T1000 (cell line): ENCODE results near the gene SNAP47.

Source experiments
- DNase-seq: peaks from one replicate; lab custom pipeline; 2025; ENCODE audit warnings: mixed read lengths; lab: John Stamatoyannopoulos, UW

Gene SNAP47

DNA sequence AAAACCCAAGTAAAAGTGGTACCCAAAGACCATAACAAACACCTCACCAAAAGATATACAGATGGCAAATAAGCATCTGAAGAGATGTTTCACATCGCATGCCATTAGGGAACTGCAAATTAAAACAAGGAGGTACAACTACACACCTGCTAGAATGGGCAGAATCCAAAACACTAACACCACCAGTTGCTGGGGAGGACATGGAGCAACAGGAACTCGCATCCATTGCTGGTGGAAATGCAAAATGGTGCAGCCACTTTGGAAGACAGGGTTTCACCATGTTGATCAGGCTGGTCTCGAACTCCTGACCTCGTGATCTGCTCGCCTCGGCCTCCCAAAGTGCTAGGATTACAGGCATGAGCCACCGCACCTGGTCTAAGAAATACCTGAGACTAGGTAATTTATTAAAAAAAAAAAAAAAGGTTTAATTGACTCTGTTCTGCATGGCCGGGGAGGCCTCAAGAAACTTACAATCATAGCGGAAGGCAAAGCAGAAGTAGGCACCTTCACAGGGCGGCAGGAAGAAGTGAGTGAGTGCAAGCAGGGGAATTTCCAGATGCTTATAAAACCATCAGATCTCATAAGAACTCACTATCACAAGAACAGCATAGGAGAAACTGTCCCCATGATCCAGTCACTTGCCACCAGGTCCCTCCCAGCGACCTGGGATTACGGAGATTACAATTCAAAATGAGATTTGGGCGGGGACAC lies 50.0 kb downstream of the SNAP47 start:
- DNase-seq = no peak

DNA sequence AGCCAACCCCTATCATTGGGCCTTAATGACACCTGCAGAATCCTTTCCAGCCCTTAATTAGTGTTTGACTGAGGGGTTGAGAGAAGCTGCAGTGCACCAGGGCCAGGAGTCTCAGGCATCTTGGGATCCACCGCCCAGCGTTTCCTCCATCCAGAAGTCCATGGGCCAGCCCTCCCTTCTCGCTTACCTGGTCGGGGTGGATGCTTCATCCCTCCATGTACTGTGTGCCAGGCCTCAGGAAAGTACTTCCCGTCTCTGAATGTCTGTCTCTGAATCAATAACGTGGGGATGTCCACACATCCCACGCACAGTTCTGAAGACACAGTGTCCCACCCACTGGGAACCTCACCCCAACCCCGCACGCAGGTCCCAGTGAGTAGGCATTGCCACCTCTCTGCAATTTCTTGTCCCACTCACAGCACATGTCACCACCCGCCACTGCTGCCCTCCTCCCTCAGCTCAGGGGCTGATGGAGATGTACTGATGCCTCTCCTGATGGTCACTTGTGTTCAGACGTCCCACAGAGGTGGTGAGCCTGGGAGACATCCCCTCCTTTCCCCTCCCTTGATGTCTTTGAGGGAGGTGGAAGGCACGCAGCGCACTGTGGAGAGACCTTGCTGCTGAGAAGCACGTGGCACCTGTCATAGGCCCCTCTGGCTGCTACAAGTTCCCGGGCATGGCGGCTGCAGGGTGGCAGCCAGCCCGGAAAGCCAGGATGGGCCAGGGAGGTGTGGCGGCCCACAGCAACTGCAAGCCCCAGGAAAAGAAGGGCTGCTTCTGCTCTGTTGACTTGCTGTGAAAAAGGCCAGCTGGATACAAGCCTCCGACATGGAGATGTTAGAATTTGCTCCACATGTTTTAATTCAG lies 50.8 kb downstream of the SNAP47 start:
- no peak for DNase-seq

DNA sequence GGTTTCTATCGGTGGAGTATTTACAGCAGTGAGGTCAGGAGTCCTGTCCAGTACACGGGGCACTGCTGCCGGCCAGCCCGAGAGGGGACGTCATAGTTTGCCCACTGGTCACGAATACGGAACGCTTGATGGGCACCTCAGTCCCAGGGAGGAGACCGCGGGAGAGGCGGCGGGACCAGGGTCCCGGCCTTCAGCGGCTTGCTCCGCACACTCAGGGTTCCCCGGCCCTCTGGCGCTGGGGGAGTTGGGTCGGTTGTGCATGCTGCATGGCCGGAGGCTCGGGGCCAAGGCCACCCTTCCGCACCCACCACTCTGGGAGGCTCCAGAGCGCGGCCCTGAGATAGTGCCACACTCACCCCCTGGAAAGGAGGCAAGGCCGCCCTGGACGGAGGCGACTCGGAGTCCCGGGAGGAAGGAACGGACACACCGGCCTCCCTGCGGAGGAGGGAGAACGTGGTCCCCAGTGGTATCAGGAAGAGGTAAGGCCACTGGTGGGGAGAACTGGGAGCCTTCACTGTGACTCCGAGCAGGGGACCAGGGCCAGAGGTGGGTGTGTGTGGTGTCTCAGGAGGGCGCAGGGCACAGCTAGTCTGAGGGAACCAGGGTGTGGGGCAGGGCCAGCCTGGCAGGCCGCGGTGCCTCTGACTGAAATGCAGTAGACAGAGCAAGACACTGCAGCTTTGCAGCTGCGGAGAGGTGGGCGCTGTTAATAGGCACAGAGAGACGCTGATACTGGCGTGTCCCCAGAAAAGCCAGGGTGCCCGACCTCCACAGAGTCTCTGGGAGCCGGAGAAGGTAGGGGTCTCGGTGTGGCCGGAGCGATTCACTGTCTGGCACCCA lies 51.7 kb downstream of the SNAP47 start:
- no peak for DNase-seq

DNA sequence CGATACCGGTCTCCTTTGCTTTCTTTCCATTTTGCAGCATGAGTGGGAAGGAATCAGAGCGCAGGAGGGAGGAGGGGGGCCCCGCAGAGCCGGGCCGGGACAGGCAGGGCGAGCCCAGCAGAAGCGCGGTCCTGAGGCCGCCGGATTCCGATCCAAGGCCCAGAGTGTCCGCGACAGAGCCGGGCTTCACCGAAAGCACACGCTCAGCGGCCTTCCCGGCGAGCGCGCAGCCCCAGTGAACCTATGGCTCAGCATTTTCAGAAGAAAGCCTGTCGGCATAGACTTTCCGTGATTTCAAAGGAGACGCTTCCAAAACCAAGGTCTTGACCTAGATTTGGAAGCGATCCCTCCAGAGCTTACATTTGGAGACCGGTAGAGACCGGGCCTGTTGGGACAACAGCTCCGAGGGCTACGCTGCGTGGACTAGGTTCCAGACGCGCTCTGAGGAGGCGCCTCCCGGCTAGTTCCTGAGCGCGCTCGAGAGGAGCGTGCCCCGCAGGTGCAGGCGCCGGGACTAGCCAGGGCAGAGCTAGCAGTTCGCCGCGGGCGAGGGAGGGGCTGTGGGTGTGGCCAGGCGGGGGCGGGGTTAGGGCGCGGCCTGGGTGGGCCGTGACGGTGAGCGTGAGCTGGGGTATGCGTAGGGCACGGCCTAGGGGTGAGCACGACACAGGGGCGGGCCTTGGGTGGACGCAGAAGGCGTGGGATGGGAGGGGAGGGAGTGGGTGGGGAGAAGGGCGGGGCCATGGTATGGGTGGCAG lies 52.5 kb downstream of the SNAP47 start:
- peak; percentile 75 for DNase-seq

DNA sequence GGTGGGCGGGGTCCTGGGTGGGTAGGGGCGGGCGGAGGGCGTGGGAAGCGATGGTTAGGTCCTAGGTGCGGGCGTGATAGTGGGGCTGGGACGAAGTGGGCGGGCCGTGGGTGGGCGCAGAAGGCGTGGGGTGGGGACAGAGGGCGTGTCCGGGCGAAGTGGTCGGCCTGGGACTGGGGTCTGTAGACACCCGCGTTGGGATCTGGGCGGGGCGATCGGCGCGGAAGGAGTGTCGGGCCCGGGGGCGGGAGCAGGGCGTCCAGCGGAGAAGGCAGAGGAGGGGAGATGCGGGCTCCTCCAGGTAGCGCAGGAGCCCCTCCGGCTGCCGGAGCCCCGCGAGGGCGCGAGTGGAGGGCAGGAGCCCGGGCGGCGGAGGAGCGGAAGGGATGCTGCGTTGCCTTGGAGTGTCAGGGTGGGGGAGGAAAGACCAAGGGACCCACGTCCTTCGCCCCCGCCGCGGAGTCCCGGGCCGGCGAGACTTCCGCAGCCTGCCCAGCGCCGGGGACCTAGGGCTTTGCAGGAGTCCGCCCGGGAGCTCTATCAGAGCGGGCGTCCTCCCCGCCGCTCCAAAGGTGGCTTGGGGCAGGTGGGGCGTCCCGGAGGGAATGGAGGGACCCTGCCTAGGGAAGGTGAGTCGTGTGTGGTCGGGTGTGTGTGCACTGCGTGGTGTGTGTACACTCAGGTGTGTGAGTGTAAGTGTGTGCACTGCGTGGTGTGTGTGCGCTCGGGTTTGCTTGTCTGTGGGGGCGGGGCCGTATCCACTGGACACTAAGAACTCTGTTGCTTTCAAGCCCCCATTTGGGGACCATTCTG lies 53.2 kb downstream of the SNAP47 start:
- no peak for DNase-seq

DNA sequence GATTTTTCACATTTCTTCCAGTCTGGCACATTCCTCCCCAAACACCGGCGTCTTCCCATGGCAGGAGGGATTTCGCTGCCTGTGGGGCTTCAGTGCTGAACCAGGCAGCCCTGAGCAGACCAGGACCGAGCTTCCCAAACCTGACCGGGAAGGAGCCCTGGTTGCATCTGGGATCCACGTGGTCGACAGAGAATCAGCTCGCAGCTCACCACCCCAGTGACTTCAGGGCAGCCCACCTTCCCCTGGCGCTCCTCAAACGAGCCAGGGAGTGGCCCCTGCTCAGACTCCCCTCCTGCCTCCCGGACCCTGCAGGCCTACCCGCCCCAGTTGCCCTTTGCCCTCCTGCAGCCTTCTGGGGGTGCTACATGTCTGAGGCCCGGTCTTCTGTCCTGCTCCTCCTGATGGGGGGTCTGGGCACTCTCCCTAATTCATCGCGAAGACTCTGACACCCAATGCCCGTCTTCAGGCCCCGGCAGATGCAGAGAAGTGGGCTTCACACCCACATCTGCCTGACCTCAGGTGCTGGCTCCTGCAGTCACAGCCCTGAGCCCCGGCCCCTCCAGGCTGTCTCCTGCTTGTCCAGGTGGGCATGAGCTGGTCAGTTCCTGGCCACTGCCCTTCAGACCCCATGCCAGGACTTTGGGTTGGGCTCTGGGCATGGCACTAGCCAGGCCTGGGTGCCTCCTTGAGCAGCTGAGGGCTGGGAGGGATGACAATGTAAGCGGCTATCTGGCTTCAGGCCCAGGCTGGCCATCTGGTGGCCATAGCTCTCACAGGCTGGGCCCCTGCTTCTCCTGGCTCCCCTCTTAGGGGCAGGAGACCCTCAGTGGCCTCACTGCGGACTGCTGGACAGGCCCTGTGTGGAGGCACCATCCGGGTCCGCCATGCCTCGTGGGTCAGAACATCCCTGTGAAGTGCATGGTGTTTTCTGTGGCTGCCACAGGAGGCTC lies 54.1 kb downstream of the SNAP47 start:
- DNase-seq = no peak

DNA sequence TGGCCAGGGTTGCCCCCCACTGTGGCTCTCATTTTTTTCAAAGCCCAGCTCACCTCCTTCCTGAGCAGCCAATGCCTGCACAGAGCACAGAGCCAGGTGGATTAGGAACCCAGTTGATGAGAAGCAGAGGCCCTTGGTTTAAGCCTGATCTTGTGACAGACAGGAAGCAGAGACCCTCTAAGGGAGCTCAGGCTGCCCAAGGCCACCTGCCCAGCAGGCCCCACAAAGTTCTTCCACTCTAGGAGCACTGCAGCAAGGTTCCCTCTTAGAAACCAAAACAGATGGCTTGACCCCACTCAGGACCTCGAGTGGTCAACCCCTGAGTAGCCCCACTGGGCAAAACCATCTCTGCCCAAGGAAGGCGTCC lies 54.8 kb downstream of the SNAP47 start:
- DNase-seq = no peak

DNA sequence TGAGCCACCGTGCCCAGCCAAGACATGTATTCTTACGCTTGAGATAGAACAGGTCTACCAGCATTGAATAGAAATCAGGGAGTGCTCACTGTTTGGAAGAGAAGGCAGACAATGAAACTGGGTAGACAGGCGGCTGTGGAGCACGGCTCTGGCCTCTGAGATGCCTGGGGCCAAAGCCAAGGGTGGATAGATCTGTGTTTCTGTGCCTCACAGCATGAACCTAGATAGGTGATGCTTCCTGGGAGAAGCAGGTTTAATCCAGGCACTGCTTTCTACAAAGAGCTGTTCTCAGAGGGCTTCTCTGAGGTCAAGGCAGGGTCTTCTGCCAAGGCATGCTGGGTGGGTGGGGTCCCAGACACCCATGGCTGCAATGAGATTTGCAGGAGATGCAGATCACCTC lies 55.6 kb downstream of the SNAP47 start:
- no peak for DNase-seq

DNA sequence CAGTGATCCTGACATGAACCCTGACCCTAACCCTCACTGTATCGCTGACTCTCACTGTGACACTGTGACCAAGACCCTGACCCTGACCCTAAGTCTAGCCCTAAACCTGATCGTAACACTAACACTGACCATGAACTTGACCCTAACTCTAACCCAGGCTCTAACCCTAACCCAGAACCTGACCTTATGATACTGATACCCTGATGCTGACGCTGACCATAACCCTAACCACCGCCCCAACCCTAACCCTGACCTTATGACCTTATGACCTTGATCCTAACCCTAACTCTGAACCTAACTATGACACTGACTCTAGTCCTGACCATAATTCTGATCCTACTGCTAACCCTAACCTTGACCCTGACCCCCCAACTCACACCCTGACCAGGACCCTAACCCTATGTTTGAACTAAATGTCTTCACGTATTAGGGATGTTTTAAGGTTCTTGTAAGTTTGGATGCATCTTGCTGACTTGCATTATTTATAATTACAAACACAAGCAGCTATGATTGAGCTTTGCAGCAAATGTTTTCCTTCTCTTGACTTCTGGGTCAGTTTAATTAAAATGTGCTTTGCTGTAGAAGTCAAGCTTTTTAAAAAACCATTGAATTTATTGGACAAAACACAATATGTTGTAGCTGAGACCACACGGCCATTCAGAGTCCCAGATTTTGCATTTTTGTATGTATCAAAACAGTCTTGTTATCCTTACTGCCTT lies 56.3 kb downstream of the SNAP47 start:
- no peak for DNase-seq

DNA sequence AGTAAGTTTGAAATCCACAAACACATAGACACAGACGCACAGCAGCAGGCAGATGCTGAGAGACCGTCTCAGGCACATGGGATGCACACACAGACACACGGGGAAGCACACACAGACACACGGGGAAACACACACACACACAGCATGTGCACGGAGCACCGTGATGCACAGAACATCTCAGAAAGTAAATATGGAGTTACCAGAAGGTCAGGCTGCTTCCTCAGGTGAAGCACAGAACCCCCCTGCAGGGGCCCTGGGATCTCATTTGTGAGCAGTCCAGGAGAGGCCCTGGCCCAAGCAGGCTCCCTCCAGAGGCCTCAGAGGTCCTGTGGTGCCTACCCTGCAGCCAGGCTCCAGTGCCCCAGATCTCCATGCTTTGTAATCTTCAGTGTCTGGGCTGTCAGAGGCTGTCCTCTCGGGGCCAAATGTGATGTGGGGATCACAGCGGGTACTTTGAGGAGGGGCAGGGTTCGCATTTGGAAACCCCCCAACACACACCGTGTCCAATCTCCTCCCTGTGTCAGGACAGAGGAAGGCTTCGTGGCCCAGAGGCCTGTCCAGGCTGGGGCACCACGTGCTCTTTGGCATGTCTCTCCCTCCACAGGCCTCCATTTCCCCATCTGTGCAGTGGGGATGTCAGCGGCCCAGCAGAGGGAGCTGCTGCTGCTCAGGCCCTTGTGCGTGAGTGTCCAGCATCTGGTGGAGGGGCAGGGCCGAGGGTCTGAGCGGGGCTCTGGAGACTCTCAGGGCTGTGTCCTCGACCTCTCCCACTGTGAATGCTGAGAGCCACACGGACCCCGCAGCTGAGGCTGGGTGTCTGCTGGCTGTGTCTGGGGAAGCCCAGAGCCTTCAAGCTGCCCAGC lies 57.2 kb downstream of the SNAP47 start:
- DNase-seq = no peak

DNA sequence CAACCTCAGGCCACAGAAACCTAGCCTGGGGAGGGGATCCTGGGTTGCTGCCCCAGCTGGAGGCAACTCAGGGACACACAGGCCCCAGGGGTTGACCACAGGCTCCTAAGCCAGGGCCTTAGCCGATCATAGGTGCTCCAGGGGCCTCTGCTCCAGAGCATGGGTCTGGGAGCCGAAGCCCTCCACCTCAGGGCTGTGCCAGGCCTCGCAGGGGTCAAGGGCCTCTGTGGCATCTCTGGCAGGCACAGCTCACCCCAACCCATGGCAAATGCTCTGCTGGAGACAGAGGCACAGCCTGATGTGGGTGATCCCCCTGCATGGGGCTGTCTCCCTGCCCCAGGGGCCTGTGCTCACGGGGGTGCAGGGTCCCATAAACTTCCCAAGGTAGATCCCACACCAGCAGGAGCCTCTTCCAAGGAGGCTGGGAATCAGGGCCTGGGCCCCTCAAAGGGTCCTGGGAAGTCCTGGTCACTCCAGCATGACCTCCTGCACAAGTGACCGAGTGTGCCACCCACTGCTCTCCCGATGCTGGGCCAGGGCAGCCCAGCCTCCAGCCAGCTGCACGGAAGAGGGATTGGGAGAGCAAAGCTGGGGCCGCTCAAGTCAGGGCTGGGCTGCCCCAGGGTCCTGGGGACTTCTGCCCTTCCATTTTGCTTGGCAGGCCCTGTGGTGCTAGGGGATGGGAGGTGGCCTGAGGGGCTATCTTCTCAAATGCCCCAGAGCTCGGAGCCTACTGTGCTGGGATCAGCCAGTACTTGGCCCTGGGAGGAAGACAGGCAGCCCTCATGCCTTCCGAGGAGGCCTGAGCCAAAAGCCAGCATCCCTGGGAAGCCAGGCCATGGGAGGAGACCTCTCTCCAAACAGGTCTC lies 58.1 kb downstream of the SNAP47 start:
- DNase-seq = no peak

DNA sequence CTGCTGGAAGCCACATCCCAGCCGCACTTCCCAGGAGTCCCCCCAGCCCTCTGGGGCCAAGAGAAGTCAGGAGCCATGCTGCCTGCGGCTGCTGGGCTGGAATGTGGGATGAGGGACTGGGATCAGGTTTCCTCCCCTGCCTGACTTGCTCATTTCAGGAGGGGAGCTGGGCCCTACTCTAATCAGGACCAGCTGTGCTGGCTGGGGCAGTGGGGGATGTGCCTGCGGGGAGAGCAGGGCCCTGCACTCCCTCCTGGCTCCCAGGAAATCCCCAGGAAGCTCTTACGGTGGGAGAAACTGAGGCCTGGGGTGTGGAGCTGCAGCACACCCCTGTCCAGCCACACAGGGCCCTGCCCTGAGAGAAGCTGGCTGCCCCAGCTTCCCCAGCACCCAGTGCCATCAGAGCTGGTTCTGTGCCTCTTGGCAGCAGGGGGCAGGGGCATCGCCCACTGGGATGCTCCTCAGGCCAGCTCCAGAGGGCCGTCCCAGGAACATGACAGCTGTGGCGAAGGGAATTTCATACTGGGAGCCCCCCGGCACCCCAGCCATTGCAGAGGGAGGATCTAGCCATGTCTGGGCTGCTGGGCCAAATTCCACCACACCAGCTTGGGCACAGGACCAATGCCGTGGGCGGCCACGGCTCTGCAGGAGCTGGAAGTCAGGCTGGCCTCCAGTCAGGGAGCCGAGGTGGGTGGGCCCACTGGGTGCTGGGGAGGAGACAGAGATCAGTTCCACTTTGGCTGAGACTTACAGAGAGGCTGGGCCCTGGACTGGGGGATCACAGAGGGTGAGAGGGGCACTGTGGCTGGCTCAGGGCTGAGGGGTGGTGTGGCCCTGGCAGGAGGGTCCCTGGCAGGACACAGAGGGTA lies 58.9 kb downstream of the SNAP47 start:
- DNase-seq = no peak

DNA sequence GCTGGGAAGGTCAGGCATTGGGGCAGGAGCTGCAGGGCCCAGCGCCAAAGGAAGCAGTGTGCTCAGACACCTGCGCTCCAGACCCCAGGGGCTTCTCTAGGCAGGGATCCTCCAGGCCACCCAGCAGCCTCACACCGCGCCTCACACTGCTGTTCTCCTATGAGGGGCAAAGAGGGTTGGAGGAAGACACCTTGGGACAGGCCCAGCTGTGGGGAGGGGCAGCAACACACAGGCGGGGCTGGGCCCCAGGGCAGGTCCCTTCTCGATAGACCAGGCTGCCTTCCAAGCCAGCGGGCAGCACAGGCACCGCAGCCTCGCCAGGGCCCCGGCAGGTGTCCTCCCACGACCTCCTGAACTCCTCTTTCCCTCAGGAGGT lies 59.6 kb downstream of the SNAP47 start:
- DNase-seq = no peak

DNA sequence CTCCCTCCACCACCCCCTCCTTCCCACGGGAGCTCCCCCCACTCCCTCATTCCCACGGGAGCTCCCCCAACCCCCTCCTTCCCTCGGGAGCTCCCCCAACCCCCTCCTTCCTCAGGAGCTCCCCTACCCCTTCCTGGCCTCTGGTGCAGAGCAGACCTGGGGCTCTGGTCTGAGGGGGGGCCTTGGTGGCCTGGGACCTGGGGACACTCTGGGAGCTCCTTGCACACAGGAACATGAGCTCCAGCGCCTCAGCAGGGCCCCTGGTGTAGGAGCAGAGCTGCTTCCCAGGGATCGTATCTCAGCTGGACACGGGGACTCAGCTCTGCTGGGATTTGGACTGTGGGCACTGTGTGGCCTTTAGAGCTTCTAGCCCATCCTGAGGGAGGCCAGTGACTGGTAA lies 60.5 kb downstream of the SNAP47 start:
- no peak for DNase-seq

DNA sequence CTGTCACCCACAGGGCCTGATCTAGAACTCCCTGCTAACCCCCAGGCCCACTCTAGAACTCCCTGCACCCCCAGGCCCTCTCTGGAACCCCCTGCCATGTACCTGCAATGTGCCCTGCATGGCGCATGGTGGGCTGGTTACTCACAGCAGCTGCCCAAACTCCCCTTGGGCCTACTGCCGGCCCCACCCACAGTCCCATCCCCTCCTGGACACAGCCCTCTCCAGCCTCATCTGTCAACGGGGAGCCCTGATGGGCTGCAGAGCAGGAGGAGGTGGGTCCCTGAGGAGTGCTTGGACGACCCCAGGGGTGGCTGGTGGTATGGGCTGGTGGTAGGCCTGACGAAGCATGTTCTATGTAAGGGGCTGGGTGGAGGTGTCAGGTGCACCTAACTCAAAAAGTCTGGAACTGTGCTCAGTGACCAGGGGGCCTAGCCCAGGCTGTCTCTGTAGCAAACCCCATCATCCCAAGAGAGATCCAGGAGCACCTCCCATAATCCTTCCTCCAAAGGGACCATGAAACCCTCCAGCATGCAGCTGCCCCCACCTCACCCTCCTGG lies 61.2 kb downstream of the SNAP47 start:
- no peak for DNase-seq

DNA sequence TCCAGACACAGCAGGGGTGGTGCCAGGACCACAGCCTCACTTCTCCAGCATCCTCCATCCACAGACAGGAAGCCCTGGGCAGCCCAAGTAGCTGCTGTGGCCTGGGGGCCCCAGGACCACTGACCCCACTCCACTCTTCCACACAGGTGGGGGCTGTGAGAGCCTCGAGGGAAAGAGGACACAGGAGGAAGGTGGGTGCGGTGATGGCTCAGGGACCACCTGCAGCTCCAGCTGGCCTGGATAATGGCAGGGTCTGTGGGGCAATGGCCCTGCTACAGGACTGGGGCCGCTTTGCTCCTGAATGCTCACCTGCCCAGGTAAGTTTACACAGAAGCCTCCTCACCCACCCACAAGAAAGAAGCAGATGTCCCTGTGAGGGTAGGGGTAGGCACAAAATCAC lies 61.9 kb downstream of the SNAP47 start:
- DNase-seq = no peak
